B cell (primary cell): ENCODE data around the gene PORCN. TPM values are rescaled to one million over a fixed set of nuclear protein-coding genes. Genes with fewer than 3 reads are reported as not detected.

Source experiments
- ATAC-seq: fragments of 200-7000 bp; cut with Tn5 transposase; one replicate; pipeline ENCODE4 v1.10.0; 2021; ENCODE audit warnings: low read depth, mild to moderate bottlenecking, moderate number of reproducible peaks, moderate library complexity
- CTCF ChIA-PET: fragments of 350-600 bp; sonication (Branson Sonifier 250); formaldehyde crosslinking; loops from one replicate; lab custom pipeline; 2021; ENCODE audit warnings: antibody characterized with exemption, inconsistent platforms; lab: Charles Lee
- POLR2A ChIA-PET: fragments of 350-600 bp; sonication (Branson Sonifier 250); formaldehyde crosslinking; loops from one replicate; lab custom pipeline; 2021; ENCODE audit warnings: antibody characterized with exemption; lab: Charles Lee
- DNase-seq: peaks from one replicate; pipeline ENCODE4 v3.0.0; 2013
- H2AFZ ChIP-seq: 2 replicates; pipeline ENCODE4 v1.6.1; 2012; ENCODE audit warnings: mild to moderate bottlenecking, low read depth, low read length; ENCODE audit not compliant: insufficient read depth, poor library complexity, severe bottlenecking
- H3K27ac ChIP-seq, 2 donors: 1 replicate in 1 of 2; 2 replicates in 1 of 2; pipeline ENCODE4 v1.5.1; 2012 to 2013; ENCODE audit warnings: low read length in 2 of 2, mild to moderate bottlenecking in 2 of 2, moderate library complexity in 1 of 2
- H3K27me3 ChIP-seq, 4 experiments: fragments of 200-600 bp in 1 of 4; sonication (generic) in 1 of 4; replicated peaks in 1 of 4; 1 replicate in 2 of 4; 2 replicates in 2 of 4; pipeline versions ENCODE4 v1.6.1 to v1.7.0; 2013 to 2016; ENCODE audit warnings: low read length in 3 of 4, mild to moderate bottlenecking in 2 of 4, mixed read lengths in 1 of 4, moderate library complexity in 1 of 4; ENCODE audit not compliant: insufficient read depth in 4 of 4, control insufficient read depth in 3 of 4; ENCODE audit errors: control extremely low read depth in 1 of 4
- H3K36me3 ChIP-seq, 2 experiments: replicated peaks in 1 of 2; 1 replicate in 1 of 2; 2 replicates in 1 of 2; pipeline versions ENCODE4 v1.6.1 to v1.7.1; 2013; ENCODE audit warnings: low read length in 1 of 2; ENCODE audit not compliant: insufficient read depth in 2 of 2, control insufficient read depth in 1 of 2; ENCODE audit errors: control extremely low read depth in 1 of 2, extremely low read depth in 1 of 2
- H3K4me1 ChIP-seq, 2 donors: fragments of 200-600 bp in 1 of 2; sonication (generic) in 1 of 2; 1 replicate in 1 of 2; 2 replicates in 1 of 2; pipeline versions ENCODE4 v1.5.1 to v1.6.1; 2013 to 2017; ENCODE audit warnings: low read length in 2 of 2; ENCODE audit not compliant: control insufficient read depth in 2 of 2, insufficient read depth in 2 of 2
- H3K4me2 ChIP-seq: replicated peaks from 2 replicates; pipeline ENCODE3; 2012; ENCODE audit warnings: mild to moderate bottlenecking, low read depth, low read length; ENCODE audit not compliant: poor library complexity, severe bottlenecking
- H3K4me3 ChIP-seq, 5 experiments: fragments of 200-600 bp in 1 of 5; sonication (generic) in 1 of 5; 1 replicate in 3 of 5; 2 replicates in 2 of 5; pipeline versions ENCODE4 v1.5.1 to v1.7.0; 2011 to 2016; ENCODE audit warnings: low read length in 4 of 5, mild to moderate bottlenecking in 4 of 5, low read depth in 2 of 5, control low read depth in 1 of 5, moderate library complexity in 1 of 5; ENCODE audit not compliant: insufficient read depth in 1 of 5; ENCODE audit errors: control extremely low read depth in 1 of 5, extremely low read depth in 1 of 5
- H3K79me2 ChIP-seq: fragments of 200-600 bp; sonication (generic); one replicate; pipeline ENCODE4 v1.6.0; 2016; ENCODE audit warnings: low read length; ENCODE audit not compliant: control insufficient read depth, insufficient read depth
- H3K9ac ChIP-seq: fragments of 200-600 bp; sonication (generic); 2 replicates; pipeline ENCODE4 v1.6.1; 2017; ENCODE audit warnings: mild to moderate bottlenecking, low read length, moderate library complexity
- H3K9me3 ChIP-seq, 3 donors: one replicate each; pipeline versions ENCODE4 v1.6.1 to v1.7.1; 2013; ENCODE audit warnings: low read length in 2 of 3; ENCODE audit not compliant: control insufficient read depth in 2 of 3, insufficient read depth in 1 of 3; ENCODE audit errors: control extremely low read depth in 1 of 3
- H4K20me1 ChIP-seq: 2 replicates; pipeline ENCODE4 v1.6.0; 2012; ENCODE audit warnings: mild to moderate bottlenecking, low read length; ENCODE audit not compliant: insufficient read depth, control insufficient read depth, poor library complexity, severe bottlenecking
- H3K27ac Mint-ChIP-seq: one replicate; pipeline ENCODE4 v1.8.0; 2021; ENCODE audit warnings: mixed read lengths
- H3K27me3 Mint-ChIP-seq: one replicate; pipeline ENCODE4 v1.8.0; 2021; ENCODE audit warnings: mixed read lengths
- H3K4me1 Mint-ChIP-seq: one replicate; pipeline ENCODE4 v1.8.0; 2021; ENCODE audit warnings: mixed read lengths
- H3K4me3 Mint-ChIP-seq: one replicate; pipeline ENCODE4 v1.8.0; 2021; ENCODE audit warnings: mixed read lengths
- H3K9me3 Mint-ChIP-seq: one replicate; pipeline ENCODE4 v1.8.0; 2022; ENCODE audit warnings: mixed read lengths; ENCODE audit not compliant: insufficient read depth
- CTCF ChIP-seq: fragments of 200-600 bp; IDR thresholded peaks from one replicate; pipeline ENCODE4 v1.8.0; 2022; ENCODE audit warnings: antibody characterized with exemption, mild to moderate bottlenecking
- EZH2 ChIP-seq: IDR thresholded peaks from 2 replicates; pipeline ENCODE4 v1.6.1; 2012; ENCODE audit warnings: borderline replicate concordance, low read depth, mild to moderate bottlenecking, moderate library complexity, low read length; ENCODE audit not compliant: insufficient read depth, poor library complexity, severe bottlenecking
- WGBS: methylation state at CpG from one replicate; pipeline ENCODE4 v1.1.5; 2013; ENCODE audit warnings: missing lambda C conversion rate; ENCODE audit not compliant: insufficient coverage; 5-methylcytosine and 5-hydroxymethylcytosine counted together
- intact Hi-C: fragments of 100-400 bp; cut with micrococcal nuclease; formaldehyde crosslinking; loops from one replicate; pipeline ENCODE4 v1.10.0; 2022
- polyA plus RNA-seq: library from polyadenylated mRNA; depleted of rRNA; stranded (reverse); fragments of >200 nt; gene quantifications from 2 replicates; pipeline ENCODE4 v1.2.3, GENCODE V29; 2012
- total RNA-seq, 2 donors: library from RNA; stranded (reverse); fragments of 120-200 nt in 1 of 2; gene quantifications; 1 replicate in 1 of 2; 2 replicates in 1 of 2; pipeline versions ENCODE4 v1.2.3 to v1.2.4, GENCODE V29; 2013 to 2022

PORCN gene
- total and polyA plus RNA-seq, 2 donors (not counting 1 experiment from before 2014, with no cell fraction given): 12.8 to 18.5 TPM

GRCh38 chrX:48475296-48475695 lies 33.5 kb upstream of the PORCN start:
- ATAC-seq (no peak), DNase-seq (no peak)
- H3K4me1 ChIP-seq: peaks cover 4 to 19% of the 10 kb centered on the region in 2 donors
- CTCF ChIA-PET: interaction anchor here (1.1 kb wide), 1 partner anchor 173 kb away, joined by 3 read pairs; no protein-coding TSS in a partner anchor
- Mint-ChIP-seq H3K4me3 (peak overlapping the region; percentile 86), H3K27me3 (no peaks in the 10 kb centered on the region), H3K9me3 (no peaks in the 10 kb centered on the region), H3K4me1 (peaks cover 26% of the 10 kb centered on the region), H3K27ac (peak overlapping the region; percentile 78)
- peak overlapping the region; percentile 79 for H2AFZ ChIP-seq
- TF ChIP-seq EZH2 (no peak), CTCF (no peak)
- peaks cover 9% of the 10 kb centered on the region for H3K79me2 ChIP-seq
- peak overlapping the region; percentile 54 to 78 for H3K27ac ChIP-seq
- WGBS: no CpG with 5 or more reads among the region's 5 CpGs
- H3K4me3 ChIP-seq: peak overlapping the region; percentile 70 to 83 (median 76)
- no peaks in the 10 kb centered on the region for H3K36me3 ChIP-seq
- H3K9ac ChIP-seq: peak overlapping the region; percentile 77
- intact Hi-C loops: loop anchor here (1.0 to 5.0 kb wide), 6 partner anchors 47 to 716 kb away; partner anchors contain the start of genes EBP, HDAC6, TBC1D25 and ZNF81
- no peaks in the 10 kb centered on the region for H3K27me3 ChIP-seq
- H3K9me3 ChIP-seq: no peaks in the 10 kb centered on the region
- no peaks in the 10 kb centered on the region for H4K20me1 ChIP-seq
- H3K4me2 ChIP-seq: peak overlapping the region; percentile 73
- POLR2A ChIA-PET: interaction anchor here (0.6 kb wide), 1 partner anchor 625 kb away, joined by 3 read pairs; no protein-coding TSS in a partner anchor
